Trophoblast cell (in vitro differentiated cells and primary cell): Measurements from ENCODE around the gene SLC27A2. TPM values are rescaled to one million over a fixed set of nuclear protein-coding genes. Genes with fewer than 3 reads are reported as not detected.
A peak's percentile ranks its signal among the peaks of the same experiment; 100 is the strongest.
"Not testable (repeated sequence)": the region's sequence is repeated elsewhere in the genome, so short reads cannot be mapped to it uniquely, and the experiment has no call there.

Source experiments
- DNase-seq, 2 donors: peaks; one replicate each; pipeline ENCODE4 v3.0.0-alpha.2; 2016
- H2AFZ ChIP-seq: 2 replicates; pipeline ENCODE4 v1.6.1; 2013; ENCODE audit warnings: low read length, moderate library complexity, mild to moderate bottlenecking; ENCODE audit not compliant: insufficient read depth, poor library complexity
- H2AK5ac ChIP-seq: 2 replicates; pipeline ENCODE4 v1.6.1; 2013; ENCODE audit warnings: mild to moderate bottlenecking, low read length
- H2BK120ac ChIP-seq: 2 replicates; pipeline ENCODE4 v1.6.1; 2013; ENCODE audit warnings: low read length, mild to moderate bottlenecking, moderate library complexity; ENCODE audit not compliant: insufficient read depth, poor library complexity
- H2BK12ac ChIP-seq: 2 replicates; pipeline ENCODE4 v1.6.1; 2013; ENCODE audit warnings: mild to moderate bottlenecking, low read length, moderate library complexity
- H2BK5ac ChIP-seq: 2 replicates; pipeline ENCODE4 v1.6.1; 2013; ENCODE audit warnings: low read length, low read depth, moderate library complexity, mild to moderate bottlenecking; ENCODE audit not compliant: poor library complexity
- H3K14ac ChIP-seq: 2 replicates; pipeline ENCODE4 v1.6.1; 2013; ENCODE audit warnings: mild to moderate bottlenecking, low read length
- H3K18ac ChIP-seq: 2 replicates; pipeline ENCODE4 v1.6.1; 2013; ENCODE audit warnings: mild to moderate bottlenecking, low read length
- H3K23ac ChIP-seq: 2 replicates; pipeline ENCODE4 v1.6.1; 2013; ENCODE audit warnings: low read length
- H3K27ac ChIP-seq: 2 replicates; pipeline ENCODE4 v1.5.1; 2013; ENCODE audit warnings: low read depth, mild to moderate bottlenecking, inconsistent platforms, low read length, moderate library complexity
- H3K27me3 ChIP-seq: 2 replicates; pipeline ENCODE4 v1.6.1; 2013; ENCODE audit warnings: inconsistent platforms, mild to moderate bottlenecking, low read length, moderate library complexity; ENCODE audit not compliant: insufficient read depth
- H3K36me3 ChIP-seq, 2 experiments: 1 replicate in 1 of 2; 2 replicates in 1 of 2; pipeline ENCODE4 v1.6.1; 2013; ENCODE audit warnings: low read length in 2 of 2, mild to moderate bottlenecking in 2 of 2, moderate library complexity in 1 of 2; ENCODE audit not compliant: insufficient read depth in 2 of 2, control insufficient read depth in 1 of 2
- H3K4ac ChIP-seq: 2 replicates; pipeline ENCODE4 v1.6.1; 2013; ENCODE audit warnings: low read depth, mild to moderate bottlenecking, low read length, moderate library complexity
- H3K4me1 ChIP-seq, 2 experiments: 1 replicate in 1 of 2; 2 replicates in 1 of 2; pipeline ENCODE4 v1.6.1; 2013; ENCODE audit warnings: low read length in 2 of 2, mild to moderate bottlenecking in 2 of 2, moderate library complexity in 1 of 2; ENCODE audit not compliant: insufficient read depth in 2 of 2, control insufficient read depth in 1 of 2
- H3K4me2 ChIP-seq: 2 replicates; pipeline ENCODE4 v1.6.1; 2013; ENCODE audit warnings: inconsistent platforms, mild to moderate bottlenecking, low read length, moderate library complexity
- H3K4me3 ChIP-seq: 2 replicates; pipeline ENCODE4 v1.5.1; 2013; ENCODE audit warnings: mild to moderate bottlenecking, low read depth, low read length, inconsistent platforms
- H3K79me1 ChIP-seq: one replicate; pipeline ENCODE4 v1.6.1; 2013; ENCODE audit warnings: low read length
- H3K79me2 ChIP-seq: 2 replicates; pipeline ENCODE4 v1.6.1; 2013; ENCODE audit warnings: low read length, mild to moderate bottlenecking; ENCODE audit not compliant: control insufficient read depth, insufficient read depth, poor library complexity
- H3K9ac ChIP-seq: 2 replicates; pipeline ENCODE4 v1.6.1; 2013; ENCODE audit warnings: mild to moderate bottlenecking, low read length
- H3K9me3 ChIP-seq: 2 replicates; pipeline ENCODE4 v1.6.1; 2013; ENCODE audit warnings: low read depth, mild to moderate bottlenecking, control low read depth, inconsistent platforms, low read length; ENCODE audit not compliant: insufficient read depth
- H4K12ac ChIP-seq: 2 replicates; pipeline ENCODE4 v1.6.1; 2013; ENCODE audit warnings: low read depth, mild to moderate bottlenecking, low read length, moderate library complexity
- H4K8ac ChIP-seq: 2 replicates; pipeline ENCODE4 v1.6.1; 2013; ENCODE audit warnings: low read depth, mild to moderate bottlenecking, low read length, moderate library complexity
- H4K91ac ChIP-seq: one replicate; pipeline ENCODE4 v1.6.1; 2013; ENCODE audit warnings: low read depth, mild to moderate bottlenecking, low read length, moderate library complexity
- WGBS: extraction: QIAGEN DNeasy Blood & Tissue Kit; methylation state at CpG from one replicate; pipeline ENCODE4 v1.1.7; 2013; ENCODE audit warnings: missing lambda C conversion rate; ENCODE audit not compliant: insufficient read length, insufficient coverage; ENCODE audit errors: extremely low coverage; 5-methylcytosine and 5-hydroxymethylcytosine counted together
- polyA plus RNA-seq: library from polyadenylated mRNA; stranded (reverse); fragments of 200-250 nt; gene quantifications from 2 replicates; pipeline ENCODE4 v1.2.3, GENCODE V29; 2013

SLC27A2 gene
- 36.3 and 37.0 TPM in 2 replicates for polyA plus RNA-seq

DNA sequence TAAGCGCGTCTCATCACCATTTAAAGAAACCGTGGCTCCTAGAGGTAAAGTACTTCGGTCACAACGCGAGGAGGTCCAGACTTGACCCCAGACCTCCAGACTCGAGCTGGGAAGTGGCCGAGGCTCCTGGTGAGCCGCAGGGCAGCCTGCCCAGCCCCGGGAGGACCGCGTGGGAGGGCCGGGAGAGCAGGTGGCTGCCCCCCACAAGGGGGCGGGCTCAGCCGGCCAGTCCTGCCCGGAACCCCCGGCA, at the start of gene SLC27A2:
SLC27A2 (plus strand) TSS at position 228 of the 250 bp plus-strand sequence. CDS start 232 bp downstream, outside the sequence.
- Histone ChIP-seq H3K9ac (no peak within 1 kb of the TSS), H3K27ac (no peak within 1 kb of the TSS), H3K4me3 (peak within 1 kb of the TSS; percentile 72), H3K4ac (no peak within 1 kb of the TSS), H3K79me1 (no peaks in the 10 kb centered on the region), H4K8ac (peak within 1 kb of the TSS; percentile 15), H3K18ac (no peak within 1 kb of the TSS), H4K91ac (no peak within 1 kb of the TSS), H2BK5ac (no peak within 1 kb of the TSS), H3K4me1 (peaks cover 5 to 9% of the 10 kb centered on the region in 2 experiments), H2AK5ac (no peak within 1 kb of the TSS), H2BK120ac (no peak within 1 kb of the TSS), H2BK12ac (no peak within 1 kb of the TSS), H3K79me2 (no peaks in the 10 kb centered on the region), H4K12ac (no peak within 1 kb of the TSS), H3K4me2 (peak within 1 kb of the TSS; percentile 99), H3K14ac (no peak within 1 kb of the TSS), H2AFZ (peak within 1 kb of the TSS; percentile 69), H3K36me3 (no peaks in the 10 kb centered on the region), H3K27me3 (peaks cover 14% of the 10 kb centered on the region), H3K23ac (no peak within 1 kb of the TSS), H3K9me3 (no peaks in the 10 kb centered on the region)
- WGBS: no CpG with 5 or more reads among the region's 17 CpGs
- DNase-seq: no peak

DNA sequence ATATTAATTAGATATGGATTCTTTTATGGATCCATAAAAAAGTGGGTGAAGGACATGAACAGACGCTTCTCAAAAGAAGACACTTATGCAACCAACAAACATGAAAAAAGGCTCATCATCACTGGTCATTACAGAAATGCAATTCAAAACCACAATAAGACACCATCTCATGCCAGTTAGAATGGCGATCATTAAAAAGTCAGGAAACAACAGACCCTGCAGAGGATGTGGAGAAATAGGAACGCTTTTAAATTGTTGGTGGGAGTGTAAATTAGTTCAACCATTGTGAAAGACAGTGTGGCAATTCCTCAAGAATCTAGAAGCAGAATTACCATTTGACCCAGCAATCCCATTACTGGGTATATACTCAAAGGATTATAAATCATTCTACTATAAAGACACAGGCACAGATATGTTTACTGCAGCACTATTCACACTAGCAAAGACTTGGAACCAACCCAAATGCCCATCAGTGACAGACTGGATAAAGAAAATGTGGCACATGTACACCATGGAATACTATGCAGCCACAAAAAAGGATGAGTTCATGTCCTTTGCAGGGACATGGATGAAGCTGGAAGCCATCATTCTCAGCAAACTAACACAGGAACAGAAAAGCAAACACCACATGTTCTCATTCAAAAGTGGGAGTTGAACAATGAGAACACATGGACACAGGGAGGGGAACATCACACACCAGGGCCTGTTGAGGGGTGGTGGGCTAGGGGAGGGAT, 49.6 kb upstream of the SLC27A2 start:
- H2BK5ac ChIP-seq, H3K4me2 ChIP-seq, H3K4ac ChIP-seq, H3K27me3 ChIP-seq, H3K36me3 ChIP-seq, H4K91ac ChIP-seq, H3K4me3 ChIP-seq, H3K9me3 ChIP-seq, H3K27ac ChIP-seq, H3K4me1 ChIP-seq, H2BK12ac ChIP-seq, H3K9ac ChIP-seq, H2AK5ac ChIP-seq, H4K12ac ChIP-seq, H4K8ac ChIP-seq, H2AFZ ChIP-seq, DNase-seq, H3K23ac ChIP-seq, H3K79me2 ChIP-seq, H3K79me1 ChIP-seq, H2BK120ac ChIP-seq, H3K18ac ChIP-seq, H3K14ac ChIP-seq: not testable (repeated sequence)
- no CpG with 5 or more reads among the region's 3 CpGs for WGBS

DNA sequence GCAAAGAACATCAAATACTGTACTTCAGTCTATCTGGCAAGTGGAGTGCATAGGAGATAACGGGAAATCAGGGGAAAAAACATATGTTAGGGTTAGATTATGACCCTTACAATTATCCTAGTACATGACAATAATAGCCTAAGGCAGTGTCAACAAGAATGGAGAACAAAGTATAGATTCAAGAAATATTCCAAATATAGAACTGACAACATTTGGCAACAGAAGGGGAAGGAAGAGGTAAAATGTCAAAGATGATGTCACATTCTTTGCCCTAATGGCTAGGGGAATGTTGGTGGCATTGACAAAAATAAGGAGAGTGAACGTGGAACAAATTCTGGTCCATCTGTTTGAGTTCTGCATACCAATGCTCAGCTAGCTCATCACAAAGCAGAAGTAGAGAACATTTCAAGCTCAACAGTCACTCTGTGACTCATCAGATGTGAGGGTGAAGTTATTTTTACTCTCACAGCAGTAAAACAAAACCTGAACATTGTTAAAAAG, 47.4 kb upstream of the SLC27A2 start:
- H3K4me3 ChIP-seq: no peak overlapping the region
- no peak overlapping the region for H4K12ac ChIP-seq
- H3K23ac ChIP-seq: no peak overlapping the region
- H4K8ac ChIP-seq: no peak overlapping the region
- no peak overlapping the region for H3K4ac ChIP-seq
- no CpG with 5 or more reads among the region's 2 CpGs for WGBS
- peak overlapping the region; percentile 38 for H3K27ac ChIP-seq
- no peak overlapping the region for H2BK5ac ChIP-seq
- H2AK5ac ChIP-seq: no peak overlapping the region
- H3K4me2 ChIP-seq: no peak overlapping the region
- no peak overlapping the region for H4K91ac ChIP-seq
- H3K79me2 ChIP-seq: no peaks in the 10 kb centered on the region
- no peaks in the 10 kb centered on the region for H3K27me3 ChIP-seq
- H3K18ac ChIP-seq: no peak overlapping the region
- peak; percentile 55 to 90 for DNase-seq
- no peak overlapping the region for H2BK12ac ChIP-seq
- H3K9ac ChIP-seq: no peak overlapping the region
- H3K4me1 ChIP-seq: peaks cover 0 to 3% of the 10 kb centered on the region in 2 experiments
- H2BK120ac ChIP-seq: no peak overlapping the region
- H3K79me1 ChIP-seq: no peaks in the 10 kb centered on the region
- no peak overlapping the region for H3K14ac ChIP-seq
- H2AFZ ChIP-seq: no peak overlapping the region
- no peaks in the 10 kb centered on the region for H3K9me3 ChIP-seq
- no peaks in the 10 kb centered on the region for H3K36me3 ChIP-seq

DNA sequence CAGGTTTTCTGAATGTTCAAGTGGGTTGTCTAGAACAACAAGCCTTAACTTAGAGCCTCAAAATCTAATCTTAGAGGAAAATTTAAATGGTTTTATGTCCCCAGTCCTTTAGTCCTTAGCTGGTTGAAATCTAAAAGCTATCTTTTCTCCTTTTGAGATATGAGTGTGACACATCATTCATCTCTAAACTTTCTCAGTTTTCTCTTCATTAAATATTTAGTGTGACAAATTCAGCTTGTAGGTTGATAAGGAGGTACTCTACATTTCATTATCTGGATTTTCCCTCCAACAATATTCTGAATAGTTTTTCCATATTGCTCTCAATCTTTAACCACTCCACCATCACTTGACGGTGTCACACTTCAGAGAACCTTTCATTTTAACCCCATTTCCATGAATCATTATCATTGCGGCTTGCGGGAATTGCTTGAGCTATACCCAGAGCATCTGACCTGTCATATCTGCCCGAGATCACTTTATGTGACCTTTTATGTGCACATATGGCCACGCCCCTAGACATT, 46.9 kb upstream of the SLC27A2 start:
- H3K4me2 ChIP-seq: no peak overlapping the region
- no CpG with 5 or more reads among the region's 5 CpGs for WGBS
- H4K8ac ChIP-seq: no peak overlapping the region
- H3K27me3 ChIP-seq: no peaks in the 10 kb centered on the region
- peak; percentile 45 to 68 for DNase-seq
- no peak overlapping the region for H3K18ac ChIP-seq
- no peak overlapping the region for H3K23ac ChIP-seq
- H2BK5ac ChIP-seq: no peak overlapping the region
- no peaks in the 10 kb centered on the region for H3K79me2 ChIP-seq
- no peaks in the 10 kb centered on the region for H3K36me3 ChIP-seq
- no peak overlapping the region for H2BK12ac ChIP-seq
- no peak overlapping the region for H4K91ac ChIP-seq
- H3K27ac ChIP-seq: no peak overlapping the region
- H2AK5ac ChIP-seq: no peak overlapping the region
- H3K9me3 ChIP-seq: no peaks in the 10 kb centered on the region
- no peak overlapping the region for H3K4me3 ChIP-seq
- no peak overlapping the region for H3K14ac ChIP-seq
- H3K79me1 ChIP-seq: no peaks in the 10 kb centered on the region
- H2BK120ac ChIP-seq: no peak overlapping the region
- H3K9ac ChIP-seq: no peak overlapping the region
- H4K12ac ChIP-seq: no peak overlapping the region
- H3K4me1 ChIP-seq: peaks cover 0 to 3% of the 10 kb centered on the region in 2 experiments
- no peak overlapping the region for H3K4ac ChIP-seq
- H2AFZ ChIP-seq: no peak overlapping the region
